NCI-H1092 (cell line): ENCODE results near the gene CIB4.

Experiments used
- DNase-seq: peaks from one replicate; lab custom pipeline; 2025; lab: John Stamatoyannopoulos, UW

Gene CIB4

GRCh38 chr2:26606847-26607190 is 34.3 kb downstream of the CIB4 start:
- no peak for DNase-seq

GRCh38 chr2:26605999-26606846 is 34.9 kb downstream of the CIB4 start:
- no peak for DNase-seq

- peak; percentile 39 for DNase-seq
Observed at GRCh38 chr2:26605195-26605998, 35.8 kb downstream of the CIB4 start.

GRCh38 chr2:26602575-26602974 is 38.6 kb downstream of the CIB4 start:
- no peak for DNase-seq

- no peak for DNase-seq
Observed at GRCh38 chr2:26599387-26599786, 41.8 kb downstream of the CIB4 start.

GRCh38 chr2:26598996-26599373 is 42.2 kb downstream of the CIB4 start:
- DNase-seq: no peak

GRCh38 chr2:26598336-26598995 is 42.7 kb downstream of the CIB4 start:
- DNase-seq: no peak

GRCh38 chr2:26597197-26597596 is 44.0 kb downstream of the CIB4 start:
- no peak for DNase-seq

GRCh38 chr2:26595146-26595545 is 46.0 kb downstream of the CIB4 start:
- no peak for DNase-seq

- no peak for DNase-seq
Observed at GRCh38 chr2:26591619-26592505, 49.3 kb downstream of the CIB4 start.

GRCh38 chr2:26590980-26591618 is 50.1 kb downstream of the CIB4 start:
- no peak for DNase-seq

- DNase-seq: no peak
Observed at GRCh38 chr2:26590508-26590907, 50.7 kb downstream of the CIB4 start.

GRCh38 chr2:26588576-26588975 is 52.6 kb downstream of the CIB4 start:
- no peak for DNase-seq

GRCh38 chr2:26587994-26588393 is 53.2 kb downstream of the CIB4 start:
- no peak for DNase-seq

- DNase-seq: no peak
Observed at GRCh38 chr2:26585966-26586365, 55.2 kb downstream of the CIB4 start.

GRCh38 chr2:26585100-26585499 is 56.1 kb downstream of the CIB4 start:
- DNase-seq: no peak

GRCh38 chr2:26584656-26585055 is 56.5 kb downstream of the CIB4 start:
- DNase-seq: no peak

- DNase-seq: no peak
Observed at GRCh38 chr2:26584191-26584590, 57.0 kb downstream of the CIB4 start.

- DNase-seq: no peak
Observed at GRCh38 chr2:26583381-26583911, 57.7 kb downstream of the CIB4 start.

GRCh38 chr2:26582890-26583289 is 58.3 kb downstream of the CIB4 start:
- DNase-seq: no peak
